22Rv1 (cell line): ENCODE measurements around the gene SUPT20H.
"Not testable (repeated sequence)": the region's sequence is repeated elsewhere in the genome, so short reads cannot be mapped to it uniquely, and the experiment has no call there.

Experiments
- ZFX ChIP-seq: fragments of 450-650 bp; IDR thresholded peaks from 2 replicates; pipeline ENCODE4 v1.6.1; 2017; ENCODE audit warnings: antibody characterized with exemption, borderline replicate concordance
- TF ChIP-seq, protein P1 (sequence below): fragments of 450-650 bp; IDR thresholded peaks from 2 replicates; pipeline ENCODE4 v1.5.1; 2017; ENCODE audit warnings: mild to moderate bottlenecking

DNA sequence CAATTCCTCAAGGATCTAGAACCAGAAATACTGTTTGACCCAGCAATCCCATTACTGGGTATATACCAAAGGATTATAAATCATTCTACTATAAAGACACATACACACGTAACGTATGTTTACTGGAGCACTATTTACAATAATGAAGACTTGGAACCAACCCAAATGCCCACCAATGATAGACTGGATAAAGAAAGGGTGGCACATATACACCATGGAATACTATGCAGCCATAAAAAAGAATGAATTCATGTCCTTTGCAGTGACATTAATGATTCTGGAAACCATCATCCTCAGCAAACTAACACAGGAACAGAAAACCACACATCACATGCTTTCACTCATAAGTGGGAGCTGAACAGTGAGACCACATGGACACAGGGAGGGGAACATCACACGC is 6.4 kb downstream of the SUPT20H start:
- TF ChIP-seq, protein P1, sequence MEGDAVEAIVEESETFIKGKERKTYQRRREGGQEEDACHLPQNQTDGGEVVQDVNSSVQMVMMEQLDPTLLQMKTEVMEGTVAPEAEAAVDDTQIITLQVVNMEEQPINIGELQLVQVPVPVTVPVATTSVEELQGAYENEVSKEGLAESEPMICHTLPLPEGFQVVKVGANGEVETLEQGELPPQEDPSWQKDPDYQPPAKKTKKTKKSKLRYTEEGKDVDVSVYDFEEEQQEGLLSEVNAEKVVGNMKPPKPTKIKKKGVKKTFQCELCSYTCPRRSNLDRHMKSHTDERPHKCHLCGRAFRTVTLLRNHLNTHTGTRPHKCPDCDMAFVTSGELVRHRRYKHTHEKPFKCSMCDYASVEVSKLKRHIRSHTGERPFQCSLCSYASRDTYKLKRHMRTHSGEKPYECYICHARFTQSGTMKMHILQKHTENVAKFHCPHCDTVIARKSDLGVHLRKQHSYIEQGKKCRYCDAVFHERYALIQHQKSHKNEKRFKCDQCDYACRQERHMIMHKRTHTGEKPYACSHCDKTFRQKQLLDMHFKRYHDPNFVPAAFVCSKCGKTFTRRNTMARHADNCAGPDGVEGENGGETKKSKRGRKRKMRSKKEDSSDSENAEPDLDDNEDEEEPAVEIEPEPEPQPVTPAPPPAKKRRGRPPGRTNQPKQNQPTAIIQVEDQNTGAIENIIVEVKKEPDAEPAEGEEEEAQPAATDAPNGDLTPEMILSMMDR = not testable (repeated sequence)
- TF ChIP-seq ZFX = not testable (repeated sequence)
